ENCODE data around the gene C2CD2.

GRCh38 chr21:41861255-41861654 lies 92.6 kb downstream of the C2CD2 start:
- no peak for TF ChIP-seq CTCF (IDR thresholded peaks at IDR 0.05; ENCODE audit: low read depth, low read length, poor library complexity, severe bottlenecking)
- no peak for TF ChIP-seq EZH2phosphoT487 (IDR thresholded peaks at IDR 0.05; ENCODE audit: borderline replicate concordance, low read length)
